Measurements from ENCODE around the gene HPCA.
A peak's percentile ranks its signal among the peaks of the same experiment; 100 is the strongest.

The HPCA gene

GRCh38 chr1:32871364-32872191, 14.7 kb upstream of the HPCA start:
- no peak for DNase-seq (ENCODE audit: low spot score)
- no peak for FAIRE-seq

- FAIRE-seq (no peak), DNase-seq (ENCODE audit: low spot score) (no peak)
Observed at GRCh38 chr1:32872192-32872460, 14.2 kb upstream of the HPCA start.

DNA sequence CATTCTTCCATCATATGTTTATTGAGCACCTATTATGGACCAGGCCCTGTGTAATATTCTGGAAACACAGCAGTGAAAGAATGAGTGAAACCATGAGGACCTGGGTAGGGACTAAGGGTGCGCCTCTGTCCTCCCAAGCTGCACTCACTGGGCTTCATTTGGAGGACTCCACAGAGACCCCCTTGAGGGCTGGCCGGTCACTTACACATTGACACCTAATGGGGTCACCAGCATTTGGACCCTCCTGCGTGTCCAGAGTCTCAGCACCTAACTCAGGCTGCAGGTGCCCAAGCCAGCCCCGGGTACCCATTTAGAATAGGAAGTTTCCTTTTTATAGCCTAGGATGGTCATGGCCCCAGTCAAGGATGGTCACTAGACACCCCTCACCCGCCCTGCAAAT, 12.8 kb upstream of the HPCA start:
- FAIRE-seq, result no peak
- DNase-seq (ENCODE audit: low spot score), result no peak

DNA sequence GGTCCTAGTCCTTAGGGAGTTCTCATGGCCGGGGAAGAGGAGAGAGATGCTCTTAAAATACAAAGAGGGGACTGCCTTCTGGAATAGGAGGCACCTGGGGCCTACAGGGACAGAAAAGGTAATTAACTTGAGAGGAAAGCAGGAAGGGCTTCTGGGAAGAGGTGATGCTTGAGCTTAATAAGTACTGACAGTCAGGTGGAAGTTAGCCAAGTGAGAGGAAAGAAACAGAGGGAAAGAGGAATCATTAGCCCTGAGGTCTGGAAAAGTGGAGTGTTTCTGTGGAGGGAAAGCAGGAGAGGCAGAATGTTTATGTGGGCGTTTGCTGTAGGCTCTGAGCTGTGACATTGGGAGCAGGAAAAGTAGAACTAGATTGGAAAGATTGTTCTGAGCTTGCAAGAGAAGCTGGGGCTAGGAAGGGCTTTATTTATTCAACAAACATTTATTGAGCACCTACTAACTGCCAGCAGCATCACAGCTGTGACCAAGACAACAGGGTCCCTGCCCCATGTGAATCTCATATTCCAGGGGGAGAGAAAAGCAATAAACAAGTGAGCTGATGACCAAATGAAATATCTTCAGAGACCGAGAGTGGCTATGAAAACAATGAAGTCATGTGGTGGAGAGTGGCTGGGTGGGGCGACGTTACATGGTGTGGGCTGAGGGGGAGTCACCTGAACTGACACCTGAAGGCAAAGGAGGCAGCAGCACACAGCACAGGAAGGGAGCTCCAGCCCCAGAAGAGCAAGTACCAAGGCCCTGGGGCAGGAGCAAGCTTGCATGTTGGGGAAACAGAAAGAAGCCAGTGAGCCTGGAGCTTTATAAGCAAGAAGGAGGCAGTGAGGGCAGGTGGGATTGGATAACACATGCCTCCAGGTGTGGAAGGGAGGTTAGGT, 11.2 kb upstream of the HPCA start:
- FAIRE-seq (no peak), DNase-seq (ENCODE audit: low spot score) (no peak)

GRCh38 chr1:32876341-32877210, 9.7 kb upstream of the HPCA start:
- FAIRE-seq, result no peak

DNA sequence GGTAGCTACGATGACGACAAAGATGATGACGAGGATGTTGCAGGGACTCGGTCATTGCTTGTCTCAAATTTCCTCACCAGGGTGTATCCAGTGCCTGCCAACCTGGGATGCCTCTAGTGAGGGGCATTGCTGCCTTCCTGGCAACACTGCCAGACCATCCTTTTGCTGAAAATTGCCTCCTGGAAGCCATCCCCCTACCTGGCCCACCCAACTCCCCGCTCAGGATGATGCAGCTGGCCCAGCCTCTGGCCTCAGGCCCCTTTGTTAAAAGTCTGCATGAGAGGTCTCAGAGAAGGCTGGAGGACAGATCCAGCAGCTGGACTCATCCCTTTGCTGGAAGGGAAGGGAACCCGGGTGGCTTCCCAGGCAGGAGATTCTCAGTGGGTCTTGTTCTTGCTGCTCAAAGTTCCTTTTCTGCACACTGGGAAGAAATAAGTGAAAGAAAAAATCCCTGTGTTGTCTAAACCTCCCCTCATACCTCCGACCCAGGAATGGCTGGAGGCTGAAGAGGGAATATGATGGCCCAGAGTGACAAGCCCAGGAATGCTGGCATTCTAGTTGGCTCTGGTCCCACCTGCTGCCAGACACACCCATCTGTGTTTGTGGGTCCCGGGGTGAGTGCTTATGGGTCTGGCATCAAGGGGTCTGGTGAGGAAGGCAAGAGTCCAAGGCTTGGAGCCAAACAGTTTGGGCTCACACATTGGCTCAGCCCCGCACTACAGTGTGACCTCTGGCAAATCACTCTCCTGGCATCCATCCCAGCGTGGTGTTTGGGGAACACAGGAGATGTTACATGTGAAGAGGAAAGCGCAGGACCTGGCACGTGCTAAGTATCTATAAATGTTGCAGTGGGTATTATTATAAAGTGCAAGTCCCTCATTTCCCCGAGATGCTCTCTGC, 8.8 kb upstream of the HPCA start:
- FAIRE-seq, result no peak
- no peak for DNase-seq (ENCODE audit: low spot score)

More at GRCh38 chr1:32876341-32877210, 9.7 kb upstream of the HPCA start:
- peak; percentile 52 for DNase-seq (ENCODE audit: low spot score)

- FAIRE-seq (no peak), DNase-seq (ENCODE audit: low spot score) (peak; percentile 42)
Observed at GRCh38 chr1:32878183-32878582, 8.1 kb upstream of the HPCA start.

DNA sequence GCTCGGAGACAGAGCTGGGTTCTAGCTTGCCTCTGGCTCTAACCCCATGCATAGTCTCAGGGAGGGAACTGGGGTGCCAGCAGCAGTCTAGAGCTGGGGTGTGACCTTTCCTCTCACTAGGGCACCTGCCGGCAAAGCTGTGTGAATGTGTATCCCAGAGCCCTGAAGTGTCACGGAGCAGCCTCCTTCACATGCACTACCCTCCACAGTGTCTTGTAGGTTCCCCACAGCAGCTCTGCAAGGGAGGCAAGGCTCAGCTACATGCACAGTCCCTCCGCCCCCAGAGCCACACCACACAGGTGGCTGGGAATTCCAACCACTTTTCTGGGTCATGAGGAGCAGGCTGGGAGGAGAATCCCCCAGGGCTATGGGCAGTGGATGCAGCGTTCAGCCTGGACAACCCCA, 7.7 kb upstream of the HPCA start:
- no peak for DNase-seq (ENCODE audit: low spot score)
- FAIRE-seq, result no peak

GRCh38 chr1:32881291-32881690, 5.0 kb upstream of the HPCA start:
- DNase-seq (ENCODE audit: low spot score), result no peak
- no peak for FAIRE-seq

DNA sequence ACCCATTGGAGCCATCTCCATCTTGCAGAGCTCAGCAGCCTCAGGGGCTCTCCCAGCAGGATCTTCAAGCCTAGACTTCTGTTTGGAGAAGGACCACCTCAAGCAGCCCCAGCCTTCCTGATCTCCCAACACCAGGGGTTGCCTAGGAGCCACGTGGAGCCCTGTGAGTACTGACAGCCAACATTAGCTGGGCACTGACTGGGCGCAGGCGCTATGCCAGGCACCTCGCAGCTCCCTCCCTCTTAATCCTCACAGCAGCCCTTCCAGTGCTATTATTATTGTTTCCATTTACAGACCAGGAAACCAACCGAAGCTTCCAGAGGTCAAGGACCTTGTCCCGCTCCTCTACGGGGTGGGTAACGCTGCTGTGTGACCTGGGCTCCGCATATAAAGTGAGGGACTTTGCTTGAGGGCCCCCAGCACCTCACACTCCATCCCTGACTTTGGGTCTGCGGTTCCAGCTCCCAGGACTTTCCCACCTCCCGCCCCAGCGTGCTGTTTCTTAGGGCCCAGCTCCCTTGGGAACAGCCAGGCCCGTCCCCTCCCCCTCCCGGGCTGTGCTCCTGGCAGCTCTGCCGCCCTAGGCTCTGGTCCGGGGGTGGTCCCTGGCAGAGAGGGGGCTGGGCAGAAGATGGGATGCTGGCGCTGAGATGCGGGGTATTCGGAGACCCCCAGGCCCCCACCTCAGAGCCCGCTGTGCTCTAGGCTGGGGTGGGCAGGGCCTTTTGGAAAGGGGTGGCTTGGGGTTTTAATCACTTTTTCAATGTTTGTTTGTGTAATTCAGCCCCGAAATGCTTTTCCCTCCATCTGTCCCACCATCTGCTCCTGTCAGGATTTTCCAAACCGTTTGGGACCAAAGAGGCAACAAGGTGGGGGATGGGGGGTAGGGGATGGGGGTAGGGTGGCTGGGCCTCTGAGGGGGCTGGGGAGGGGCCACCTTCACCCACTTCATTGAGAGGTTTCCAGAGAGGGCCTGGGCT, 4.1 kb upstream of the HPCA start:
- FAIRE-seq (no peak), DNase-seq (ENCODE audit: low spot score) (no peak)

DNA sequence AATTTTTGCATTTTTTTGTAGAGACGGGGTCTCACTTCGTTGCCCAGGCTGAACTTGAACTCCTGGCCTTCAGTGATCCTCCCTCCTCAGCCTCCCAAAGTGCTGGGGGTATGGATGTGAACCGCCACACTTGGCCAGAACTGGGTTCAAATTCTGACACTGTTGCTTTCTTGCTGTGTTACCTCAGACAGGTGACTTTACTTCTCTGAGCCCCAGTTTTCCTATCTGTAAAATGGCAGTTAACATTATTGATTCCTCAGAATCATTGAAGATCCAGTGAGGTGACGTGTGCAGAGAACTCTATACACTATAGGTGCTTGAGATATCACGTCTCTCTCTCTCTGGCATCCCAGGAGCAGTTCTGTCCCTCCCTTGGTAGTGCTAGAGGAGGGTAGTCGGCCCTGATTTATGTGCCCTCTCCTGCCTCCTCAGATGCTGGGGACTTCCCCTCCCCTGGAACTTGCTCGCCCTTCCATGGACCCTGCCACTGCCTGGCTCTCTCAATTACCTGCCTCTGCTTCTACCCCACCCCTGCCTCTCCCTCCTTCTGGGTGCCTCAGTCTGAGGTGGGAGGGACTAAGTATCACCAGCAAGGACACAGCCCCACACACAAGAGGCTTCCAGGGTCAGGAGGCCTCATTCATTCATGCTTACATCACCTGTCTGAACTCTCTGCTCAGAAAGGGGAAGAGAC, 2.8 kb upstream of the HPCA start:
- DNase-seq (ENCODE audit: low spot score), result no peak

GRCh38 chr1:32884032-32884372, 2.3 kb upstream of the HPCA start:
- FAIRE-seq (no peak), DNase-seq (ENCODE audit: low spot score) (no peak)

More for the DNA sequence above, 2.8 kb upstream of the HPCA start:
- no peak for FAIRE-seq

- FAIRE-seq (no peak), DNase-seq (ENCODE audit: low spot score) (no peak)
Observed at GRCh38 chr1:32884726-32885125, 1.6 kb upstream of the HPCA start.

DNA sequence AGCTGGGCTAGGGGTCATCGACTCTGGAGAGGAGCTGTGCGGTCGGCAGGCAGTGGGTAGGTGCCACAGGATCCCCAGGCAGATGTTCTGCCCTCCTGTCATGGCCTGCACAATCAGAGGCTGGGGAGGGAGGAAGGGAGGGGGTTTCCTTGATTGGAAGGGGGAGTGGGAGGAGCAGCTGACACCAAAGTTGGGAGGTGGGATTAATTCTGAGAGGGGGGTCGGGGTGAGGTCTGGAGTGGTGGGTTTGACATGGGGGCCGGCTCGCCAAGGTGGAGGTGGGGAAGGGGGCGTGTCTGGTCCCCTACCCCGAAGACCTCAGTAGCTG, 651 bp upstream of the HPCA start:
- DNase-seq (ENCODE audit: low spot score) (no peak), FAIRE-seq (no peak)

DNA sequence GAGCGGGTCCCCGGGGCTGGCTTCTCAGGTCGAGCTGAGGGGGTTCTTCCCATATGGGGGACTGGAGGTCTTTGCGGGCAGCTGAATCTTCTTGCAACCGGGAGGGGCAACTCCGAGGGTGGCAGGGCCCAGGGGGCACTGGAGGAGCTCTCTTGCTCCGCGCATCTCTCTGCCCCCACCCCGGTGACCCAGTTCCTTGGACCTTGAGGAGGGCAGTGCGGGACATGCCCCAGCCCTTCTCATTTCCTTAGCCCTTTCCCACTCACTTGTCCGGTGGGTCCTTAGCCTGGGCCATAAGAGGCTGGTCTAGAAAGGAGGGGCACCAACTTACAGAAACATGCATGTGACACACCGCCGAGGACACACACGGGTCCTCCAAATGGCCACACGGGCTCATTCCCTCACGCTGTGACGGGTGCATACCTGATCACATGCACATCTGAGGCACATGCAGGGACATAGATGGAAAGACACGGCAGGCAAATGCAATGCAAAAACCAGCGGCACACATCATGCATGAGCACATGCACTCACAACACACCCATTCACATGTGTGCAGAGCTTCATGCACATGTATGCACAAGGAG, 630 bp downstream of the HPCA start:
- FAIRE-seq (no peak), DNase-seq (ENCODE audit: low spot score) (no peak)

- FAIRE-seq, result no peak
- DNase-seq (ENCODE audit: low spot score), result no peak
Observed at GRCh38 chr1:32887623-32888022, 1.3 kb downstream of the HPCA start.

DNA sequence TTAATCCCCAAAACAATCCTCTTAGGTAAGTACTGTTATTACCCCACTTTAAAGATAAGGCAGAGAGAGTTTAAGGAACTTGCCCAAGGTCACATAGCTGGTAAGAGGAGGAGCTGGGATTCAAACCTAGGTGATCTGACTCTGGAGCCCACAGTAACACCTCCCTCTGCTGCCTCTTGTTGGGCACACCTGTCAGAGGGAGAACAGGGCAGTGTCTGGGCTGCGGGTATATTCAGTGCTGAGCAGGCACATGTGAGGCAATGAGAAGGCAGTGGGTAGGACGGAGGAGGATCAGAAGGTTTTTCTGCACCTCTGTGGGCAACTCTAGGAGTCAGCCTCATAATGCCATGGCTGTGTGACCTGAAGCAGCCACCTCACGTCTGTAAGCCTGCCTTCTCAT, 1.8 kb downstream of the HPCA start:
- DNase-seq (ENCODE audit: low spot score) (no peak), FAIRE-seq (no peak)

DNA sequence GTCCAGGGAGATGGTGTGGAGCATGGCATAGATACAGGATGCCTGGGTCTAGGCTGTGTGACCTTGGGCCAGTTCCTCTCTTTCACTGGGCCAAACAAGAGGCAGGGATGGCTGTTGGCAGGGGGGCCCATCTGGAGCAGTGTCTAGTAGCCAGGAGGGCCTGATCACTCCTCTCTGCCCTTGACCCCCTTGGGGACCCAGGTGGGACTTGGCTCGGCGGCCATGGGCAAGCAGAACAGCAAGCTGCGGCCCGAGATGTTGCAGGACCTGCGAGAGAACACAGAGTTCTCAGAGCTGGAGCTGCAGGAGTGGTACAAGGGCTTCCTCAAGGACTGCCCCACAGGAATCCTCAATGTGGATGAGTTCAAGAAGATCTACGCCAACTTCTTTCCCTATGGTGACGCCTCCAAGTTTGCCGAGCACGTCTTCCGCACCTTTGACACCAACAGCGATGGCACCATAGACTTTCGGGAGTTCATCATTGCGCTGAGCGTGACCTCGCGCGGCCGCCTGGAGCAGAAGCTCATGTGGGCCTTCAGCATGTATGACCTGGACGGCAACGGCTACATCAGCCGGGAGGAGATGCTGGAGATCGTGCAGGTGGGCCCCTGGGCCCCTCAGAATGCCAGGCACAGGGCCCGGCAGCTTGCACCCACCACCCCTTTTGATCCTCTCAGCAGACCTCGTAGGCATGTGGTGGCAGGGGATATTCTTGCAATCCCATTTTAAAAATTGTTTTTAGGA, 2.6 kb downstream of the HPCA start:
- DNase-seq (ENCODE audit: low spot score), result no peak
- FAIRE-seq, result no peak

Measured in RCC 7860 (cell line).